DND-41 (cell line): ENCODE measurements around the gene SVIL.
"Not testable (repeated sequence)": the region's sequence is repeated elsewhere in the genome, so short reads cannot be mapped to it uniquely, and the experiment has no call there.

Source experiments
- ATAC-seq: fragments of 200-7000 bp; cut with Tn5 transposase; 3 replicates; pipeline ENCODE4 v1.9.1; 2021; ENCODE audit warnings: low read depth; ENCODE audit not compliant: insufficient read depth
- DNase-seq: peaks from one replicate; pipeline ENCODE4 v3.0.0-alpha.2; 2020
- H2AFZ ChIP-seq: 2 replicates; pipeline ENCODE4 v1.6.0; 2012; ENCODE audit warnings: low read depth, low read length
- H3K27ac ChIP-seq: 2 replicates; pipeline ENCODE4 v1.5.1; 2012; ENCODE audit warnings: low read length, inconsistent platforms
- H3K27me3 ChIP-seq: fragments of 200-600 bp; sonication (generic); 2 replicates; pipeline ENCODE4 v1.6.0; 2012; ENCODE audit warnings: low read length, mild to moderate bottlenecking, inconsistent platforms; ENCODE audit not compliant: insufficient read depth, poor library complexity
- H3K36me3 ChIP-seq: 2 replicates; pipeline ENCODE4 v1.5.1; 2012; ENCODE audit warnings: low read length, inconsistent platforms; ENCODE audit not compliant: insufficient read depth
- H3K4me1 ChIP-seq: 2 replicates; pipeline ENCODE4 v1.5.1; 2012; ENCODE audit warnings: mild to moderate bottlenecking, low read length; ENCODE audit not compliant: insufficient read depth
- H3K4me2 ChIP-seq: 2 replicates; pipeline ENCODE4 v1.6.0; 2012; ENCODE audit warnings: mild to moderate bottlenecking, moderate library complexity, low read length, inconsistent platforms; ENCODE audit not compliant: insufficient read depth
- H3K4me3 ChIP-seq, 2 experiments: fragments of 200-600 bp in 1 of 2; shearing (Covaris generic) in 1 of 2; 2 replicates each; pipeline ENCODE4 v1.5.1; 2012 to 2016; ENCODE audit warnings: inconsistent platforms in 2 of 2, low read length in 2 of 2, mild to moderate bottlenecking in 2 of 2, low read depth in 1 of 2, moderate library complexity in 1 of 2
- H3K79me2 ChIP-seq: 2 replicates; pipeline ENCODE4 v1.6.0; 2012; ENCODE audit warnings: low read length, inconsistent platforms; ENCODE audit not compliant: insufficient read depth
- H3K9ac ChIP-seq: 2 replicates; pipeline ENCODE4 v1.6.0; 2012; ENCODE audit warnings: low read depth, mild to moderate bottlenecking, inconsistent platforms, low read length, moderate library complexity
- H3K9me3 ChIP-seq: 2 replicates; pipeline ENCODE4 v1.5.1; 2012; ENCODE audit warnings: low read length, moderate library complexity, mild to moderate bottlenecking, inconsistent platforms; ENCODE audit not compliant: insufficient read depth, severe bottlenecking
- H4K20me1 ChIP-seq: 2 replicates; pipeline ENCODE4 v1.6.0; 2012; ENCODE audit warnings: low read length; ENCODE audit not compliant: insufficient read depth
- EZH2 ChIP-seq: IDR thresholded peaks from 3 replicates; pipeline ENCODE4 v1.6.1; 2012; ENCODE audit warnings: borderline replicate concordance, low read depth, mild to moderate bottlenecking, moderate library complexity, low read length, inconsistent platforms; ENCODE audit not compliant: severe bottlenecking
- TF ChIP-seq, protein P1 (sequence below): IDR thresholded peaks from 2 replicates; pipeline ENCODE4 v1.5.1; 2012; ENCODE audit warnings: borderline replicate concordance, low read length, moderate library complexity, mild to moderate bottlenecking; ENCODE audit not compliant: poor library complexity, severe bottlenecking; ENCODE audit errors: extremely low read depth

The SVIL gene

DNA sequence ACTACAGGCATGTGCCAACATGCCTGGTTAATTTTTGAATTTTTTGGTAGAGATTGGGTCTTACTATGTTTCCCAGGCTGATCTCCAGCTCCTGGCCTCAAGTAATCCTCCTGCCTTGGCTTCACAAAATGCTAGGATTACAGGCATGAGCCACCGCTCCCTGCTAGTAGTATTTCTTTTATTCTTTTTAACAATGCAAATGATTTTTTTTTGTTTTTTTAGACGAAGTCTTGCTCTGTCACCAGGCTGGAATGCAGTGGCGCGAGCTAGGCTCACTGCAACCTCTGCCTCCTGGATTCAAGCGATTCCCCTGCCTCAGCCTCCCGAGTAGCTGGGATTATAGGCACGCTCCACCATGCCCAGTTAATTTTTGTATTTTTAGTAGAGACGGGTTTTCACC, 58.1 kb downstream of the SVIL start:
- no peaks in the 10 kb centered on the region for H3K36me3 ChIP-seq
- TF ChIP-seq, protein P1, sequence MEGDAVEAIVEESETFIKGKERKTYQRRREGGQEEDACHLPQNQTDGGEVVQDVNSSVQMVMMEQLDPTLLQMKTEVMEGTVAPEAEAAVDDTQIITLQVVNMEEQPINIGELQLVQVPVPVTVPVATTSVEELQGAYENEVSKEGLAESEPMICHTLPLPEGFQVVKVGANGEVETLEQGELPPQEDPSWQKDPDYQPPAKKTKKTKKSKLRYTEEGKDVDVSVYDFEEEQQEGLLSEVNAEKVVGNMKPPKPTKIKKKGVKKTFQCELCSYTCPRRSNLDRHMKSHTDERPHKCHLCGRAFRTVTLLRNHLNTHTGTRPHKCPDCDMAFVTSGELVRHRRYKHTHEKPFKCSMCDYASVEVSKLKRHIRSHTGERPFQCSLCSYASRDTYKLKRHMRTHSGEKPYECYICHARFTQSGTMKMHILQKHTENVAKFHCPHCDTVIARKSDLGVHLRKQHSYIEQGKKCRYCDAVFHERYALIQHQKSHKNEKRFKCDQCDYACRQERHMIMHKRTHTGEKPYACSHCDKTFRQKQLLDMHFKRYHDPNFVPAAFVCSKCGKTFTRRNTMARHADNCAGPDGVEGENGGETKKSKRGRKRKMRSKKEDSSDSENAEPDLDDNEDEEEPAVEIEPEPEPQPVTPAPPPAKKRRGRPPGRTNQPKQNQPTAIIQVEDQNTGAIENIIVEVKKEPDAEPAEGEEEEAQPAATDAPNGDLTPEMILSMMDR = no peak
- no peak for TF ChIP-seq EZH2
- ATAC-seq = no peak
- H3K4me1 ChIP-seq = no peaks in the 10 kb centered on the region
- H3K9me3 ChIP-seq = no peaks in the 10 kb centered on the region
- H3K9ac ChIP-seq = no peak overlapping the region
- H4K20me1 ChIP-seq = no peaks in the 10 kb centered on the region
- no peak overlapping the region for H3K4me2 ChIP-seq
- no peak overlapping the region for H3K27ac ChIP-seq
- H3K4me3 ChIP-seq = no peak overlapping the region
- H2AFZ ChIP-seq = no peak overlapping the region
- no peaks in the 10 kb centered on the region for H3K27me3 ChIP-seq
- no peak for DNase-seq
- no peaks in the 10 kb centered on the region for H3K79me2 ChIP-seq

DNA sequence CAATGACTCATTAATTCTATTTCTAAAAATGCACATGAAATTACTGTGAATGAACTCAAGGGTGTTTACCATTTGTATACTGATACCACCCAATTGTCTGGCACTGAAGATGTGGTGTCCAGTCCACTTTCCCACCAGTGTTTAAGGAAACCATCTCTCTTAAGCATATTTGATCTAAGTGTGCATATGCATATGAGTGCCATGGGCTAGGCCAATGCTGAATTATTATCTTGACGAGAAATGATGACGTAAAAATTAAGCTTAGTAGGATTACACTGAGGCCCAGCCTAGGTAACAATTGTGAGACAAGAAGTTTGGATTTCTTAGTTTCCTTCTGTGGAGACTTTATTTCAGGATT, 59.7 kb downstream of the SVIL start:
- no peak for ATAC-seq
- Histone ChIP-seq H3K9me3 (no peaks in the 10 kb centered on the region), H3K4me3 (no peak overlapping the region), H3K9ac (no peak overlapping the region), H4K20me1 (no peaks in the 10 kb centered on the region), H3K4me2 (no peak overlapping the region), H3K79me2 (no peaks in the 10 kb centered on the region), H3K4me1 (no peaks in the 10 kb centered on the region), H3K27ac (no peak overlapping the region), H3K27me3 (no peaks in the 10 kb centered on the region), H2AFZ (no peak overlapping the region), H3K36me3 (no peaks in the 10 kb centered on the region)
- no peak for DNase-seq
- TF ChIP-seq EZH2 = no peak
- TF ChIP-seq, protein P1 = no peak

DNA sequence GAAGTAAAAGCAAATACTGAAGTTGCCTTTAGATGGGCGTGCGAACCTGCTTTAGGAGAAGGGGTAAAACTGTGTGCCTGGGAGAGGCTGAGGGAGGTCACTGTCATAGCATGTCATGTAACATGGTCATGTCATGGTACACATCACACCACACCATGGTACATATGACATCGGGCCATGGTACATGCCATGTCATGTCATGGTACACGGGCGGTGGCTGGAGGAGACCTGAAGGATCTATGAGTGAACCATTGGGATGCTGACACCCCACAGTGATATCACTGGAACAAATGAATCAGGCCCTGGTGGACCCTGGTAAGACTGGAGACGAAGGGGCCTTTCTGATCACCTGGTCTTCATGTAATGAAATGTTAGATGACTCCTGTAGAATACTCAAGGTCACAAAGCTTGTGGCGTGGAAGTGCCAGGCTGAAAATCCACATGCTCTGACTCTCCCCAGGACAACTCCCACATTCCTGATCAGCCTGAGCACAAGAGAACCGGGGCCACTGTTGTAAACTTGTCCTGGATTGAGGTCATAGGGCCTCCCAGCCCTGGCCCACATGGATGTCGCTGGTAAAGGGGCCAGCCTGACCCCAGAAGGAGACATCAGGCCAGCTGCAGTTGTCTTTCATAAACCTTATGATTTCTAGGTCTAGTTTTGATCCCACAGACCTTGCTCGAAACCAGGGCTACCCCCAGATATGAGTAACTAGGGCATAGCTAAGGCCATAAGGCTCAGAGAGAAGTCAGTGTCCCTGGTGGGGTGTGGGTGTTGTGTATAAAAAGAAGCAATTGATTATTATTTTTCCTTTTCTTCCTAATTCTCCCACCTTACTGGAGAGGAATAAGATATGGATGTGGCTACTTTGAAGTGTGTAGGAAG, 60.3 kb downstream of the SVIL start:
- not testable (repeated sequence) for H3K9ac ChIP-seq, H2AFZ ChIP-seq, H3K4me2 ChIP-seq, H3K4me3 ChIP-seq, H3K27me3 ChIP-seq, H4K20me1 ChIP-seq, H3K4me1 ChIP-seq, H3K79me2 ChIP-seq, H3K36me3 ChIP-seq, H3K9me3 ChIP-seq, ATAC-seq, H3K27ac ChIP-seq, DNase-seq

DNA sequence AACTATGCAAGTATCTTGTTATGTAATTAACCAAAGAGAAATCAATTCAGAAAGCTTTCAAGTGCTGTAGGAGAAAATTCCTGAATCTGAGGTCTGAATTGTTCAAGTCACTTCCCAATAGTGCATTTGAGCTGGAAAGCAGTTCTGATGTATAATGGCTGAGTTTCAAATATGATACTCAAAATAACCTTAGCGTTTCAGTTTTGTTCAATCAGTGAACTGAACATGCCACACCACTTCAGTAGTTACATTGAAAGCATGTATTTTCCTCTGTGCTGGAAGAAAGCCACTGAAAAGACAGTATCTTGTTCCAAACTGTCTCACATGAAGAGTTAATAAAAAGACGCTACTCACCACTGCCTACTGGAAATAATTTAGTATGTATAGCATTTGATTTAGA, 64.5 kb downstream of the SVIL start:
- H3K9me3 ChIP-seq, H3K36me3 ChIP-seq, H2AFZ ChIP-seq, H3K4me3 ChIP-seq, H4K20me1 ChIP-seq, DNase-seq, H3K79me2 ChIP-seq, H3K27me3 ChIP-seq, H3K4me1 ChIP-seq, ATAC-seq, H3K9ac ChIP-seq, H3K4me2 ChIP-seq, H3K27ac ChIP-seq: not testable (repeated sequence)
